Parathyroid adenoma (tissue), 2 donors: ENCODE data around the gene PAEP.

Experiments used
- H2AFZ ChIP-seq: fragments of 300-600 bp; sonication (generic); one replicate; pipeline ENCODE4 v1.7.0; 2017; ENCODE audit warnings: antibody characterized with exemption, mild to moderate bottlenecking
- H3K27ac ChIP-seq: fragments of 300-600 bp; sonication (generic); one replicate; pipeline ENCODE4 v1.7.0; 2017
- H3K27me3 ChIP-seq: fragments of 300-600 bp; sonication (generic); one replicate; pipeline ENCODE4 v1.7.0; 2017; ENCODE audit warnings: low read length; ENCODE audit not compliant: control insufficient read depth, insufficient read depth
- H3K36me3 ChIP-seq: fragments of 300-600 bp; sonication (generic); one replicate; pipeline ENCODE4 v1.7.0; 2017; ENCODE audit warnings: low read length; ENCODE audit not compliant: control insufficient read depth, insufficient read depth
- H3K4me1 ChIP-seq: fragments of 300-600 bp; sonication (generic); one replicate; pipeline ENCODE4 v1.7.0; 2017; ENCODE audit warnings: control low read depth
- H3K4me2 ChIP-seq: fragments of 300-600 bp; sonication (generic); one replicate; pipeline ENCODE4 v1.7.0; 2017; ENCODE audit warnings: low read length
- H3K4me3 ChIP-seq: fragments of 300-600 bp; sonication (generic); one replicate; pipeline ENCODE4 v1.7.0; 2017; ENCODE audit warnings: low read depth, low read length
- H3K79me2 ChIP-seq: fragments of 300-600 bp; sonication (generic); one replicate; pipeline ENCODE4 v1.7.0; 2017; ENCODE audit warnings: control low read depth
- H3K9ac ChIP-seq: fragments of 300-600 bp; sonication (generic); one replicate; pipeline ENCODE4 v1.7.0; 2017; ENCODE audit warnings: mild to moderate bottlenecking
- H3K9me3 ChIP-seq: fragments of 300-600 bp; sonication (generic); one replicate; pipeline ENCODE4 v1.7.0; 2017; ENCODE audit warnings: low read length; ENCODE audit not compliant: control insufficient read depth
- TF ChIP-seq, protein P1 (sequence below): fragments of 300-600 bp; sonication (generic); IDR thresholded peaks from one replicate; pipeline ENCODE4 v1.7.0; 2017; ENCODE audit warnings: antibody characterized with exemption, mild to moderate bottlenecking
- donor health status: primary hyperparathyroidism.

The PAEP gene

DNA sequence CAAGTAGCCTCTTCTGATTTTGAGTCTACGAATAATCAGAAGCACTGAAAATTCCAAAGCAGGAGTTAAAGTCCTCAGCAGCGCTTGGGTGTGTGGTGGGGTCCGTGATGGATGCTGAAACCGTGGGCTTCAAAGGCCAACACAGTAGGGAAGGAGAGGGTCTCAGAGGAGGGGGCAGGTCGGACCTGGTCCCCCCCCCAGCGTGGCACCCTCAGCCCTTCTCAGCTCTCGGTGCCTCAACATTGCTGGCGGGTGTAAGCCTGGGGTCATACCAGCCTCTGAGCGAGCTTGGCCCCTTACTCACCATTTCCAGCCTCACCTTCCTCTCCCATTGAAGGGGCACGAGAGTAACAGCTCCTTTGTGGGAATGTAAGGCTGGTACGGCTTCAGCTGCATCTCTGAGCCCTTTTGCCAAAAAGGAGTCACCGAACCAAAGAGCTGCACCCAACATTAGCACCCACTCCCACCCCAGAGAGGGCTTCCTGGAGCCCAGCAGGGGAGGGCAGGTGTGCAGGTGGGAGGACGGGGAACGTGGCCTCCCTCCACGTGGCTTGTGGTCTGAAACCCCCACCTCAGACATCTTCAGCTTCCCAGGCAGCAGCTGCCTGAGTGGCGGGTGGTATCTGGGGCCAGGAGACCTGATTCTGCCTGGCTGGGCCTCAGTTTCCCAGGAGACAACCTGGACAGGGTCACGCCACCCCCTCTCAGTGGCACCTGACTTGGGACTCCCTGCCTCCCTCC lies 47.0 kb upstream of the PAEP start:
- no peaks in the 10 kb centered on the region for H3K36me3 ChIP-seq
- H3K4me1 ChIP-seq: no peaks in the 10 kb centered on the region
- no peaks in the 10 kb centered on the region for H3K9me3 ChIP-seq
- no peaks in the 10 kb centered on the region for H3K27me3 ChIP-seq
- H3K9ac ChIP-seq: no peak overlapping the region
- no peak overlapping the region for H3K4me3 ChIP-seq
- no peak overlapping the region for H3K4me2 ChIP-seq
- H2AFZ ChIP-seq: no peak overlapping the region
- no peak overlapping the region for H3K27ac ChIP-seq
- H3K79me2 ChIP-seq: no peaks in the 10 kb centered on the region
- TF ChIP-seq, protein P1, sequence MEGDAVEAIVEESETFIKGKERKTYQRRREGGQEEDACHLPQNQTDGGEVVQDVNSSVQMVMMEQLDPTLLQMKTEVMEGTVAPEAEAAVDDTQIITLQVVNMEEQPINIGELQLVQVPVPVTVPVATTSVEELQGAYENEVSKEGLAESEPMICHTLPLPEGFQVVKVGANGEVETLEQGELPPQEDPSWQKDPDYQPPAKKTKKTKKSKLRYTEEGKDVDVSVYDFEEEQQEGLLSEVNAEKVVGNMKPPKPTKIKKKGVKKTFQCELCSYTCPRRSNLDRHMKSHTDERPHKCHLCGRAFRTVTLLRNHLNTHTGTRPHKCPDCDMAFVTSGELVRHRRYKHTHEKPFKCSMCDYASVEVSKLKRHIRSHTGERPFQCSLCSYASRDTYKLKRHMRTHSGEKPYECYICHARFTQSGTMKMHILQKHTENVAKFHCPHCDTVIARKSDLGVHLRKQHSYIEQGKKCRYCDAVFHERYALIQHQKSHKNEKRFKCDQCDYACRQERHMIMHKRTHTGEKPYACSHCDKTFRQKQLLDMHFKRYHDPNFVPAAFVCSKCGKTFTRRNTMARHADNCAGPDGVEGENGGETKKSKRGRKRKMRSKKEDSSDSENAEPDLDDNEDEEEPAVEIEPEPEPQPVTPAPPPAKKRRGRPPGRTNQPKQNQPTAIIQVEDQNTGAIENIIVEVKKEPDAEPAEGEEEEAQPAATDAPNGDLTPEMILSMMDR: no peak

DNA sequence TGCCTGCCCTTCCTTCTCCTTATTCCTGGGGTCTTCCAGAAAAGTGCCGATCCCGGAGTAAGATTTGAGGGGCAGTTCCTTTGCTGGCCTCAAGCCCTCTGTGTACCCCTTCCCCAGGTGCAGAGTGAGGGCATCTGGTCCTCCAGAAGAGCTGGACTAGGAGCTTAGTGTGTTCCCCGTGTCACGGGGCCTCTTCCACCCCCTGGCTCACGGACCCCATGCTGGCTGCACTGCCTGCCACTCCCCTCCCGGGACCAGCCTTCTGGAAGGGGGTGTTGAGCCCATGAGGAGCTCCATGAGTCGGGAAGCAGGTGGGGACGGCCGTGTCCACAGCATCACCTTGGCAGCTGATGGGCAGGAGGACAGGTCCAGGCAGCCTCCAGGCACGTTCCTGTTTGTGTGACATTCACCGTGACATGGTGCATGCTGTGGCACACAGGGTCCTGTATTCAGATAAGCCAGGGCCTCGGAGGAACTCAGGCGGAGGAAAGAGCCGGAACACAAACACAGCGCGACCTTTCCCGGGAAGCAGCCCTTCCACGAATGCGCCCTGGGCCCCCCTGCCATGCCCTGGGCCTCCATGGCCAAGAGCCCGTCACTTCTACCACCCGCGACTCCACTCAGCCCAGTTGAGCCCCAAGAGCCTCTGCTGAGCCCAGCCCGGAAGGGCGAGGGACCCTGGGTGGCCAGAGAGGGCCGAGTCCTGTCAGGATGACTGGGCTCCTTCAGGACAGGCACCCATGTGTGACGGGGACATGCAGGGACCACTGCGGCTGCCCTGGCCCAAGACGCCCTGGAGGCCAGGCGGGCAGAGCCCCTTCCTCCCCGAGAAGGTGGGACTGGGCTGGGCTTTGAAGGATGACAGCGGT lies 46.2 kb upstream of the PAEP start:
- H3K27me3 ChIP-seq: no peaks in the 10 kb centered on the region
- H3K79me2 ChIP-seq: no peaks in the 10 kb centered on the region
- no peak overlapping the region for H3K4me3 ChIP-seq
- TF ChIP-seq, protein P1: no peak
- H3K9ac ChIP-seq: no peak overlapping the region
- no peak overlapping the region for H3K4me2 ChIP-seq
- no peak overlapping the region for H3K27ac ChIP-seq
- no peaks in the 10 kb centered on the region for H3K9me3 ChIP-seq
- no peaks in the 10 kb centered on the region for H3K4me1 ChIP-seq
- no peaks in the 10 kb centered on the region for H3K36me3 ChIP-seq
- H2AFZ ChIP-seq: no peak overlapping the region

DNA sequence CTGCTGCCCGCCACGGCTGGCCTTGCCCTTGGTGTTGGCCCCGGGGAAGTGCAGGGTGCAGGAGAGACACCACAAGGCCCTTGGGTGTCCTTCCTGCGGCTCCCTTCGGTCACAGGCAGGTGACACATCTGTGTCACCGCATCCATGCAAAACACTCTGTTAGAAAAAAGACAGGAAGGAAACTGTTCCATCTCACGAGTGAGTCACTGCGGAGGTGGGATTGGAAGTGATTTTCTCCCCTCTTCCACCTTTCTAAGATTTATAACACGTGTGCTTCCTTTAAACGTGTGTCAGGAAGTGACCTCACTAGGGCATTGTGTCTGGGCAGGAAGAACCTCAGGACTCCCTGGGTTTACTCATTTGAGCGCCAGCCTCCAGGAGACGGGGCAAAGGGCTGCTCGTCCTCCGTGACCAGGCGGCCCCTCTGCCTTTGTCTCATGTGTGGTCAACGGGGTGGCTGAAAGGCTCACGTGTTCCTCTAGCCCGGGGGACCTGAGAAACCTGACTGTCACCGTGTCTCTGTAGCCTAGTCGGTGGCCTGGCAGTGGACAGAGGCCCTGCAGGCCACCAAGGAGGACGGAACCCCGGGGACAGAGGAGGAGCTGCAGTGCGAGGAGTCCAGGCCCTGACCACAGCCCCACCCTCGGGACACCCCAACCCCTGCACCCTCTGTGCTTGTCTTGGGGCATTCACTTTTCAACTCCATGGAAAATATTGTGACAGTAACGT lies 45.3 kb upstream of the PAEP start:
- no peaks in the 10 kb centered on the region for H3K79me2 ChIP-seq
- H2AFZ ChIP-seq: no peak overlapping the region
- H3K9ac ChIP-seq: no peak overlapping the region
- no peak overlapping the region for H3K27ac ChIP-seq
- H3K27me3 ChIP-seq: no peaks in the 10 kb centered on the region
- no peak overlapping the region for H3K4me3 ChIP-seq
- H3K4me2 ChIP-seq: no peak overlapping the region
- no peaks in the 10 kb centered on the region for H3K9me3 ChIP-seq
- TF ChIP-seq, protein P1: no peak
- H3K36me3 ChIP-seq: no peaks in the 10 kb centered on the region
- no peaks in the 10 kb centered on the region for H3K4me1 ChIP-seq

GRCh38 chr9:135517407-135517822 lies 44.1 kb upstream of the PAEP start:
- no peak overlapping the region for H3K4me3 ChIP-seq

More at GRCh38 chr9:135517407-135517822, 44.1 kb upstream of the PAEP start:
- H3K4me2 ChIP-seq: no peak overlapping the region
- no peak overlapping the region for H2AFZ ChIP-seq
- H3K27ac ChIP-seq: no peak overlapping the region
- H3K4me1 ChIP-seq: no peaks in the 10 kb centered on the region
- H3K9ac ChIP-seq: no peak overlapping the region
- H3K36me3 ChIP-seq: no peaks in the 10 kb centered on the region
- no peaks in the 10 kb centered on the region for H3K9me3 ChIP-seq
- TF ChIP-seq, protein P1: no peak
- H3K27me3 ChIP-seq: no peaks in the 10 kb centered on the region
- H3K79me2 ChIP-seq: no peaks in the 10 kb centered on the region
